Measurements from ENCODE around the gene RUSC1. TPM values are rescaled to one million over a fixed set of nuclear protein-coding genes. Genes with fewer than 3 reads are reported as not detected.

The RUSC1 gene
- total RNA-seq, 1 experiment from 2014 or later, result 69.2 TPM

DNA sequence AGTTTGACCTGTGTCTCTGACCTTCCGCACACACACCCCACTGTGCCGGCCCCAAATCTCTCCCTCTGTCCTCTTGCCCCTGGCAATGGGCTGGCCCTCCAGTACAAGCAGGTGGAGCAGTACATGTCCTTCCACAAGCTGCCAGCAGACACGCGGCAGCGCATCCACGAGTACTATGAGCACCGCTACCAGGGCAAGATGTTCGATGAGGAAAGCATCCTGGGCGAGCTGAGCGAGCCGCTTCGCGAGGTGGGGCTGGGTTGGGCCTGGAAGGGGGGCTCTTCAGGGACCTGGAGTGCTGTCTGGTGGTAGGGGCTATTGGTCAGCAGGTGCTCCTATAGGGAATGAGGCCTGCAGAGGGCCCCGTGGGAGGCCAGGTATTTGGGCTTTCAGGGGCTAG lies 35.6 kb upstream of the RUSC1 start:
- no peaks in the 10 kb centered on the region for H3K79me2 ChIP-seq (ENCODE audit: insufficient read depth, low read length)
- H3K4me3 ChIP-seq (replicated peaks in 1 of 2; ENCODE audit: low read depth in 1 of 2, low read length in 2 of 2), result no peak overlapping the region
- H3K9me2 ChIP-seq (ENCODE audit: insufficient read depth), result no peaks in the 10 kb centered on the region
- no peaks in the 10 kb centered on the region for H3K27me3 ChIP-seq (ENCODE audit: insufficient read depth, low read length)
- H3K9ac ChIP-seq (ENCODE audit: low read length), result no peak overlapping the region
- no peaks in the 10 kb centered on the region for H3K9me3 ChIP-seq (ENCODE audit: control insufficient read depth in 1 of 2, insufficient read depth in 1 of 2, low read depth in 1 of 2, low read length in 2 of 2)
- POLR2A ChIA-PET, result no interaction called here
- H3K4me1 ChIP-seq (ENCODE audit: control insufficient read depth in 1 of 2, insufficient read depth in 2 of 2, low read length in 2 of 2), result no peaks in the 10 kb centered on the region
- ATAC-seq (no peak), DNase-seq (ENCODE audit: low read depth, low spot score) (no peak)
- H2AFZ ChIP-seq (ENCODE audit: low read depth, low read length, poor library complexity, severe bottlenecking), result no peak overlapping the region
- CTCF ChIA-PET, result no interaction called here
- H3K27ac ChIP-seq (ENCODE audit: low read depth, low read length), result no peak overlapping the region
- H4K20me1 ChIP-seq (ENCODE audit: insufficient read depth), result no peaks in the 10 kb centered on the region
- TF ChIP-seq TCF7L2 (IDR thresholded peaks at IDR 0.05; ENCODE audit: borderline replicate concordance, extremely low read depth, insufficient read depth, insufficient read length) (no peak), FOSL1 (IDR thresholded peaks at IDR 0.05; ENCODE audit: low read depth) (no peak), CEBPB (IDR thresholded peaks at IDR 0.05; ENCODE audit: low read depth) (no peak), CBX3 (IDR thresholded peaks at IDR 0.05; ENCODE audit: low read depth) (no peak), EZH2 (IDR thresholded peaks at IDR 0.05) (no peak), EGR1 (IDR thresholded peaks at IDR 0.05; ENCODE audit: low read depth) (no peak), SIN3A (IDR thresholded peaks at IDR 0.05; ENCODE audit: low read depth) (no peak), ATF3 (IDR thresholded peaks at IDR 0.05) (no peak), ZNF274 (IDR thresholded peaks at IDR 0.05; ENCODE audit: low read depth, low read length) (no peak), POLR2AphosphoS5 (IDR thresholded peaks at IDR 0.05; ENCODE audit: low read depth, low read length) (no peak), POLR2A (IDR thresholded peaks at IDR 0.05; ENCODE audit: borderline replicate concordance, extremely low read depth, insufficient read depth, insufficient read length) (no peak), EZH2phosphoT487 (IDR thresholded peaks at IDR 0.05; ENCODE audit: borderline replicate concordance) (no peak), MAX (IDR thresholded peaks at IDR 0.05) (no peak), ZFX (IDR thresholded peaks at IDR 0.05) (no peak), JUND (IDR thresholded peaks at IDR 0.05) (no peak)
- no TSS peak for BruUV-seq (replicated peaks)
- no peak overlapping the region for H3K4me2 ChIP-seq (ENCODE audit: low read length)
- RAD21 ChIA-PET (ENCODE audit: low non-redundant PET in 1 of 2, low total read pairs in 2 of 2, uncharacterized antibody in 2 of 2, unreplicated experiment in 2 of 2), result no interaction called here
- H3K36me3 ChIP-seq (ENCODE audit: control insufficient read depth in 1 of 2, insufficient read depth in 2 of 2, low read length in 2 of 2), result no peaks in the 10 kb centered on the region
- intact Hi-C loops (cut with micrococcal nuclease), result no loop called here

Measured in HCT116 (cell line).